ENCODE data around the gene FKBP11.

GRCh38 chr12:48924617-48925303 lies 532 bp downstream of the FKBP11 start:
- TF ChIP-seq MYC (CRISPR knock-in tag; IDR thresholded peaks at IDR 0.05; ENCODE audit: borderline replicate concordance) (peak; percentile 28; the same call in 1 of the 2 replicates), ZSCAN20 (CRISPR knock-in tag; IDR thresholded peaks at IDR 0.05; ENCODE audit: borderline replicate concordance) (no peak), KLF11 (CRISPR knock-in tag; IDR thresholded peaks at IDR 0.05) (no peak), GMEB1 (CRISPR knock-in tag; IDR thresholded peaks at IDR 0.05; ENCODE audit: borderline replicate concordance) (no peak), HDAC2 (CRISPR knock-in tag; IDR thresholded peaks at IDR 0.05) (no peak), RARG (CRISPR knock-in tag; IDR thresholded peaks at IDR 0.05; ENCODE audit: low read depth) (no peak), HNRNPK (IDR thresholded peaks at IDR 0.05; ENCODE audit: low read depth, low read length, poor library complexity, severe bottlenecking) (no peak), SALL2 (CRISPR knock-in tag; IDR thresholded peaks at IDR 0.05) (no peak), USF2 (IDR thresholded peaks at IDR 0.05; ENCODE audit: low read depth, low read length) (no peak), USF2 (CRISPR knock-in tag; IDR thresholded peaks at IDR 0.05; ENCODE audit: borderline replicate concordance) (no peak)
- TF ChIP-seq, protein P1, sequence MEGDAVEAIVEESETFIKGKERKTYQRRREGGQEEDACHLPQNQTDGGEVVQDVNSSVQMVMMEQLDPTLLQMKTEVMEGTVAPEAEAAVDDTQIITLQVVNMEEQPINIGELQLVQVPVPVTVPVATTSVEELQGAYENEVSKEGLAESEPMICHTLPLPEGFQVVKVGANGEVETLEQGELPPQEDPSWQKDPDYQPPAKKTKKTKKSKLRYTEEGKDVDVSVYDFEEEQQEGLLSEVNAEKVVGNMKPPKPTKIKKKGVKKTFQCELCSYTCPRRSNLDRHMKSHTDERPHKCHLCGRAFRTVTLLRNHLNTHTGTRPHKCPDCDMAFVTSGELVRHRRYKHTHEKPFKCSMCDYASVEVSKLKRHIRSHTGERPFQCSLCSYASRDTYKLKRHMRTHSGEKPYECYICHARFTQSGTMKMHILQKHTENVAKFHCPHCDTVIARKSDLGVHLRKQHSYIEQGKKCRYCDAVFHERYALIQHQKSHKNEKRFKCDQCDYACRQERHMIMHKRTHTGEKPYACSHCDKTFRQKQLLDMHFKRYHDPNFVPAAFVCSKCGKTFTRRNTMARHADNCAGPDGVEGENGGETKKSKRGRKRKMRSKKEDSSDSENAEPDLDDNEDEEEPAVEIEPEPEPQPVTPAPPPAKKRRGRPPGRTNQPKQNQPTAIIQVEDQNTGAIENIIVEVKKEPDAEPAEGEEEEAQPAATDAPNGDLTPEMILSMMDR (CRISPR knock-in tag; IDR thresholded peaks at IDR 0.05) = peak; percentile 56
- TF ChIP-seq, protein P2, sequence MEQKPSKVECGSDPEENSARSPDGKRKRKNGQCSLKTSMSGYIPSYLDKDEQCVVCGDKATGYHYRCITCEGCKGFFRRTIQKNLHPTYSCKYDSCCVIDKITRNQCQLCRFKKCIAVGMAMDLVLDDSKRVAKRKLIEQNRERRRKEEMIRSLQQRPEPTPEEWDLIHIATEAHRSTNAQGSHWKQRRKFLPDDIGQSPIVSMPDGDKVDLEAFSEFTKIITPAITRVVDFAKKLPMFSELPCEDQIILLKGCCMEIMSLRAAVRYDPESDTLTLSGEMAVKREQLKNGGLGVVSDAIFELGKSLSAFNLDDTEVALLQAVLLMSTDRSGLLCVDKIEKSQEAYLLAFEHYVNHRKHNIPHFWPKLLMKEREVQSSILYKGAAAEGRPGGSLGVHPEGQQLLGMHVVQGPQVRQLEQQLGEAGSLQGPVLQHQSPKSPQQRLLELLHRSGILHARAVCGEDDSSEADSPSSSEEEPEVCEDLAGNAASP (CRISPR knock-in tag; IDR thresholded peaks at IDR 0.05; ENCODE audit: borderline replicate concordance) = no peak
